IMR-90 (cell line): ENCODE measurements around the gene CLDN9. TPM values are rescaled to one million over a fixed set of nuclear protein-coding genes. Genes with fewer than 3 reads are reported as not detected.
A peak's percentile ranks its signal among the peaks of the same experiment; 100 is the strongest.

Experiments used
- ATAC-seq: fragments of 200-7000 bp; cut with Tn5 transposase; 2 replicates; pipeline ENCODE4 v1.9.1; 2020; ENCODE audit warnings: low read depth, mild to moderate bottlenecking, moderate library complexity
- BruUV-seq: library from RNA; stranded (reverse); fragments of 400-500 nt; replicated peaks from 2 replicates; lab custom pipeline; 2021; lab: Mats Ljungman, UMichigan
- CTCF ChIA-PET: fragments of 300-600 bp; formaldehyde crosslinking; extraction: SDS; loops from one replicate; lab custom pipeline; 2021; ENCODE audit warnings: antibody characterized with exemption; lab: Yijun Ruan, JAX
- POLR2A ChIA-PET: fragments of 300-600 bp; sonication (Branson Sonifier 250); formaldehyde crosslinking; loops from one replicate; lab custom pipeline; 2022; ENCODE audit warnings: antibody characterized with exemption; ENCODE audit not compliant: unreplicated experiment; lab: Charles Lee
- DNase-seq: peaks from one replicate; pipeline ENCODE4 v3.0.0; 2013
- H2AFZ ChIP-seq: replicated peaks from 2 replicates; pipeline ENCODE3; 2013; ENCODE audit warnings: low read length, mild to moderate bottlenecking; ENCODE audit not compliant: poor library complexity
- H2AK5ac ChIP-seq: 2 replicates; pipeline ENCODE4 v1.6.1; 2013; ENCODE audit warnings: low read depth, low read length, inconsistent platforms
- H2AK9ac ChIP-seq: replicated peaks from 2 replicates; pipeline ENCODE3; 2013; ENCODE audit warnings: mild to moderate bottlenecking, low read depth, low read length, moderate library complexity; ENCODE audit not compliant: poor library complexity
- H2BK120ac ChIP-seq: 2 replicates; pipeline ENCODE4 v1.6.1; 2013; ENCODE audit warnings: low read depth, low read length, inconsistent platforms
- H2BK15ac ChIP-seq: 3 replicates; pipeline ENCODE4 v1.6.1; 2013; ENCODE audit warnings: low read depth, low read length, inconsistent platforms
- H2BK20ac ChIP-seq: 2 replicates; pipeline ENCODE4 v1.6.1; 2013; ENCODE audit warnings: low read depth, mild to moderate bottlenecking, inconsistent platforms, low read length, moderate library complexity
- H2BK5ac ChIP-seq: 2 replicates; pipeline ENCODE4 v1.6.1; 2013; ENCODE audit warnings: mild to moderate bottlenecking, low read depth, low read length, inconsistent platforms; ENCODE audit not compliant: poor library complexity, severe bottlenecking
- H3K14ac ChIP-seq: replicated peaks from 2 replicates; pipeline ENCODE4 v1.6.1; 2013; ENCODE audit warnings: low read depth, low read length, inconsistent platforms
- H3K18ac ChIP-seq: 2 replicates; pipeline ENCODE4 v1.6.1; 2013; ENCODE audit warnings: low read depth, low read length, control low read depth
- H3K23ac ChIP-seq: 2 replicates; pipeline ENCODE4 v1.6.1; 2013; ENCODE audit warnings: low read depth, low read length, inconsistent platforms
- H3K27ac ChIP-seq: 2 replicates; pipeline ENCODE4 v1.5.1; 2013; ENCODE audit warnings: mild to moderate bottlenecking, control low read depth, low read length; ENCODE audit not compliant: insufficient read depth
- H3K27me3 ChIP-seq: 2 replicates; pipeline ENCODE4 v1.6.1; 2013; ENCODE audit warnings: low read length; ENCODE audit not compliant: control insufficient read depth, insufficient read depth
- H3K36me3 ChIP-seq: 2 replicates; pipeline ENCODE4 v1.6.1; 2013; ENCODE audit warnings: low read length, mixed read lengths; ENCODE audit not compliant: control insufficient read depth, insufficient read depth
- H3K4ac ChIP-seq: 2 replicates; pipeline ENCODE4 v1.6.1; 2013; ENCODE audit warnings: low read depth, low read length, inconsistent platforms
- H3K4me1 ChIP-seq: 2 replicates; pipeline ENCODE4 v1.6.1; 2013; ENCODE audit warnings: low read length, mixed read lengths; ENCODE audit not compliant: control insufficient read depth, insufficient read depth
- H3K4me2 ChIP-seq: 2 replicates; pipeline ENCODE4 v1.6.1; 2013; ENCODE audit warnings: low read depth, mild to moderate bottlenecking, control low read depth, low read length, moderate library complexity
- H3K4me3 ChIP-seq: 2 replicates; pipeline ENCODE4 v1.5.1; 2013; ENCODE audit warnings: low read depth, mild to moderate bottlenecking, control low read depth, low read length, moderate library complexity; ENCODE audit not compliant: insufficient read depth
- H3K56ac ChIP-seq: 2 replicates; pipeline ENCODE4 v1.6.1; 2013; ENCODE audit warnings: low read length, inconsistent platforms; ENCODE audit not compliant: insufficient read depth; ENCODE audit errors: extremely low read depth
- H3K79me1 ChIP-seq, 2 experiments: 2 replicates each; pipeline ENCODE4 v1.6.1; 2013; ENCODE audit warnings: low read length in 2 of 2, inconsistent platforms in 1 of 2, low read depth in 1 of 2
- H3K9ac ChIP-seq: 2 replicates; pipeline ENCODE4 v1.6.1; 2013; ENCODE audit warnings: low read depth, low read length, control low read depth
- H3K9me1 ChIP-seq: 2 replicates; pipeline ENCODE4 v1.6.1; 2013; ENCODE audit warnings: low read length, inconsistent platforms; ENCODE audit not compliant: insufficient read depth
- H3K9me3 ChIP-seq: 2 replicates; pipeline ENCODE4 v1.6.1; 2013; ENCODE audit warnings: low read length; ENCODE audit not compliant: control insufficient read depth, insufficient read depth
- H4K20me1 ChIP-seq: 2 replicates; pipeline ENCODE4 v1.6.1; 2013; ENCODE audit warnings: low read length, inconsistent platforms; ENCODE audit not compliant: insufficient read depth
- H4K5ac ChIP-seq: 2 replicates; pipeline ENCODE4 v1.6.1; 2013; ENCODE audit warnings: mild to moderate bottlenecking, low read depth, low read length, control low read depth
- H4K8ac ChIP-seq, 2 experiments: 2 replicates each; pipeline ENCODE4 v1.6.1; 2013; ENCODE audit warnings: low read depth in 2 of 2, low read length in 2 of 2, control low read depth in 1 of 2, inconsistent platforms in 1 of 2
- H4K91ac ChIP-seq: 2 replicates; pipeline ENCODE4 v1.6.1; 2013; ENCODE audit warnings: low read depth, low read length, inconsistent platforms; ENCODE audit not compliant: insufficient read depth
- BHLHE40 ChIP-seq: fragments of 150-350 bp; IDR thresholded peaks from 2 replicates; pipeline ENCODE4 v1.6.1; 2016; ENCODE audit warnings: mild to moderate bottlenecking, low read depth, low read length
- CEBPB ChIP-seq: IDR thresholded peaks from 2 replicates; pipeline ENCODE4 v1.6.1; 2012; ENCODE audit warnings: low read depth, low read length, improper control_type of control experiment
- CHD1 ChIP-seq: IDR thresholded peaks from 2 replicates; pipeline ENCODE4 v1.6.1; 2012; ENCODE audit warnings: low read depth, low read length, improper control_type of control experiment
- CTCF ChIP-seq: conservative IDR thresholded peaks from 2 replicates; pipeline ENCODE4 v1.5.1; 2012; ENCODE audit warnings: mild to moderate bottlenecking, low read depth, low read length, improper control_type of control experiment
- FOS ChIP-seq: fragments of 150-350 bp; IDR thresholded peaks from 2 replicates; pipeline ENCODE4 v1.6.1; 2016; ENCODE audit warnings: low read depth, low read length
- MAFK ChIP-seq: IDR thresholded peaks from 2 replicates; pipeline ENCODE4 v1.6.1; 2012; ENCODE audit warnings: low read depth, low read length, improper control_type of control experiment
- MAZ ChIP-seq: IDR thresholded peaks from 2 replicates; pipeline ENCODE4 v1.6.1; 2012; ENCODE audit warnings: low read depth, mild to moderate bottlenecking, low read length, improper control_type of control experiment, moderate library complexity, borderline replicate concordance
- MXI1 ChIP-seq: IDR thresholded peaks from 2 replicates; pipeline ENCODE4 v1.6.1; 2012; ENCODE audit warnings: low read depth, mild to moderate bottlenecking, low read length, moderate library complexity, borderline replicate concordance
- NFE2L2 ChIP-seq: fragments of 150-350 bp; IDR thresholded peaks from 2 replicates; pipeline ENCODE4 v1.6.1; 2016; ENCODE audit warnings: low read depth, mild to moderate bottlenecking, low read length
- POLR2A ChIP-seq: IDR thresholded peaks from 2 replicates; pipeline ENCODE4 v1.6.1; 2012; ENCODE audit warnings: mild to moderate bottlenecking, low read depth, low read length
- RAD21 ChIP-seq: IDR thresholded peaks from 2 replicates; pipeline ENCODE4 v1.6.1; 2012; ENCODE audit warnings: low read length, improper control_type of control experiment
- RCOR1 ChIP-seq: IDR thresholded peaks from 2 replicates; pipeline ENCODE4 v1.6.1; 2012; ENCODE audit warnings: mild to moderate bottlenecking, low read length, improper control_type of control experiment; ENCODE audit not compliant: insufficient replicate concordance
- RFX5 ChIP-seq: IDR thresholded peaks from 2 replicates; pipeline ENCODE4 v1.8.0; 2012; ENCODE audit warnings: low read depth, mild to moderate bottlenecking, low read length, moderate library complexity
- SMC3 ChIP-seq: fragments of 150-350 bp; IDR thresholded peaks from 2 replicates; pipeline ENCODE4 v1.6.1; 2016; ENCODE audit warnings: low read depth, mild to moderate bottlenecking, antibody characterized with exemption, low read length, moderate library complexity
- USF2 ChIP-seq: fragments of 150-350 bp; IDR thresholded peaks from 2 replicates; pipeline ENCODE4 v1.6.1; 2017; ENCODE audit warnings: mild to moderate bottlenecking, antibody characterized with exemption, low read length, low read depth
- WGBS, 2 experiments: methylation state at CpG; one replicate each; pipeline versions ENCODE4 v1.1.5 to v1.1.7; 2013; ENCODE audit warnings: missing lambda C conversion rate in 2 of 2; ENCODE audit not compliant: insufficient read length in 1 of 2; ENCODE audit errors: extremely low coverage in 2 of 2; 5-methylcytosine and 5-hydroxymethylcytosine counted together
- dilution Hi-C: fragments of 300-500 bp; cut with HindIII; formaldehyde crosslinking; loops from one replicate; pipeline ENCODE4 v1.14.3; 2018; ENCODE audit warnings: low sequenced_read_pairs; ENCODE audit not compliant: unreplicated experiment
- in situ Hi-C: fragments of 300-500 bp; cut with MboI; formaldehyde crosslinking; loops from 3 replicates; pipeline ENCODE4 v1.14.3; 2019; ENCODE audit warnings: low sequenced_read_pairs, inconsistent platforms, mixed read lengths
- intact Hi-C: fragments of 100-400 bp; cut with micrococcal nuclease; formaldehyde crosslinking; loops from 2 replicates; pipeline ENCODE4 v1.10.0; 2022
- polyA plus RNA-seq, 3 experiments: library from polyadenylated mRNA; depleted of rRNA; stranded (reverse); fragments of >200 nt; gene quantifications; 2 replicates each; pipeline ENCODE4 v1.2.3, GENCODE V29; 2012; ENCODE audit warnings: low replicate concordance in 1 of 3
- total RNA-seq: library from RNA; depleted of rRNA; stranded (reverse); fragments of >200 nt; gene quantifications from 2 replicates; pipeline ENCODE4 v1.2.3, GENCODE V29; 2012

CLDN9 gene
- total and polyA plus RNA-seq, 2 of the 4 experiments (the other 2 are of a cell fraction): 0.05 TPM; not detected in 1

GRCh38 chr16:3003582-3004270 lies 9.0 kb upstream of the CLDN9 start:
- H3K79me1 ChIP-seq: no peaks in the 10 kb centered on the region
- H4K5ac ChIP-seq: no peak overlapping the region
- H3K18ac ChIP-seq: no peak overlapping the region
- peak; percentile 98 for DNase-seq
- no peak overlapping the region for H2BK120ac ChIP-seq
- H3K4me2 ChIP-seq: no peak overlapping the region
- no peaks in the 10 kb centered on the region for H3K36me3 ChIP-seq
- H3K9me1 ChIP-seq: no peaks in the 10 kb centered on the region
- H4K8ac ChIP-seq: no peak overlapping the region
- H4K91ac ChIP-seq: no peak overlapping the region
- no peaks in the 10 kb centered on the region for H3K4me1 ChIP-seq
- dilution Hi-C loops: no loop called here
- H3K9me3 ChIP-seq: no peaks in the 10 kb centered on the region
- ATAC-seq: peak; percentile 99
- ChIA-PET CTCF (interaction anchor here (0.5 to 1.3 kb wide), 9 partner anchors 9 to 93 kb away, joined by 3 to 12 read pairs (median 3); no protein-coding TSS in a partner anchor), POLR2A (no interaction called here)
- H4K20me1 ChIP-seq: no peaks in the 10 kb centered on the region
- no peak overlapping the region for H3K27ac ChIP-seq
- no peak overlapping the region for H3K14ac ChIP-seq
- H2BK20ac ChIP-seq: no peak overlapping the region
- H3K56ac ChIP-seq: no peak overlapping the region
- no peak overlapping the region for H2BK5ac ChIP-seq
- BruUV-seq: no TSS peak
- H3K23ac ChIP-seq: no peak overlapping the region
- 0 out of 2 replicates have a peak overlapping the region, but pooled peaks have one; percentile 19 for H3K4me3 ChIP-seq
- peaks cover 39% of the 10 kb centered on the region for H3K27me3 ChIP-seq
- H2AK9ac ChIP-seq: no peak overlapping the region
- in situ Hi-C loops: no loop called here
- 2% methylated on average over 26 of the region's 58 CpGs; no CpG with 5 or more reads in 1 of the 2 experiments for WGBS, 2 experiments
- H3K4ac ChIP-seq: no peak overlapping the region
- intact Hi-C loops: no loop called here
- H3K9ac ChIP-seq: no peak overlapping the region
- peak overlapping the region; percentile 72 for H2AFZ ChIP-seq
- H2AK5ac ChIP-seq: no peak overlapping the region
- no peak overlapping the region for H2BK15ac ChIP-seq
- TF ChIP-seq MXI1 (no peak), POLR2A (no peak), CTCF (peak; percentile 54), RAD21 (peak; percentile 56), RFX5 (no peak), RCOR1 (peak; percentile 37), SMC3 (no peak), USF2 (peak; percentile 51), BHLHE40 (no peak), FOS (peak; percentile 75; the same call in 1 of the 2 replicates), CHD1 (no peak), MAZ (peak; percentile 58; the same call in 1 of the 2 replicates), CEBPB (no peak), MAFK (no peak), NFE2L2 (no peak)
